ENCODE results near the gene BCL6.
"Not testable (repeated sequence)": the region's sequence is repeated elsewhere in the genome, so short reads cannot be mapped to it uniquely, and the experiment has no call there.

Gene BCL6

DNA sequence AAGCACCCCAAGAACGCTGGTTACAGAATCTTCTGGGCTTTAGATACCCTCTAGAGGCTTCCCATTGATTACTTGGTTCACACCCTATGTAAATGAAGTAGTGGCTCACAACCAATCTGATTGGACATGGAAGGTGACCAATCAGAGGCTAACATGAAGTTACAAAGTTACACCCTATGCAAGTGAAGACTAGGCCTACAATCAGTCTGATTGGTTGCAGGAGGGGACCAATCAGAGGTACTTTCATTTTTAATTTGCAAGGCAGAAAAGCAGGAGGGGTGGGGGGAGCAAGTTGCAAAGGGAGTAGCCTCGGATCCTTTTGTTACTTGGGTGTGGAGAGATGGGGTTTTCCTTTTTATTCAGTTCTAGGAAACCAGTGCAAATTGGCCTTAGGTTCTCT, 31.8 kb downstream of the BCL6 start:
- peak; percentile 45 for DNase-seq

DNA sequence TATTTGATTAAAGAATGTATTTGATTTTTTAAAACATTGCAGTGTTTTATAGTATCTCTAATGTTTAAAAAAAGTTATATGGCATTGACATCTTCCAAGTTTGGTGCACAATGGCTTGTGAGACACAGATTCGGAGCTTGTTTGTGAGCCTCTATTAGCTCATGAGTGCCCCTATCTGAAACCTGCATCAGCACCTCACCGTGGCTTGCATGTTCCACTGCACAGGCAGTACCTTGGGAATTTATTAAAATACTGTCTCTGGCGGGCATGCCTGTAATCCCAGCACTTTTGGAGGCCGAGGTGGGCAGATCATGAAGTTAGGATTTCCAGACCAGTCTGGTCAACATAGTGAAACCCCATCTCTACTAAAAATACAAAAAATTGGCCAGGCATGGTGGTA, 36.1 kb downstream of the BCL6 start:
- DNase-seq = no peak

DNA sequence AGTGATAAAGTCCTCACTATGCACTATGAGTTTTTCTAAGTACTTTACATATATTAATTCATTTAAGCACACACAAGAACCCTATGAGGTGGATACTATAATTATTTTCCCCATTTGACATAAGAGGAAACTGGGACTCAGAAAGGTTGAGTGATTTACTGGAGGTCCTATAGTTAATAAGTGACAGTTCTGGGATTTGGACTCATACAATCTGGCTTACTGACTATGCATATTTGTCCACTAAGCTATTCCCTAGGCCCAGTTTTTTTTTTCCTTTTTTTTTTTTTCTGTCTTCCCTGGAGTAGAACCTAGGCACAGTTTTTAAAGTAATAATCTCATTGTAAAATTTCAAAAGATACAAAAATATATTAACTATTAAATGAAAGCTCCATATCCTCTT, 36.6 kb downstream of the BCL6 start:
- DNase-seq = no peak

DNA sequence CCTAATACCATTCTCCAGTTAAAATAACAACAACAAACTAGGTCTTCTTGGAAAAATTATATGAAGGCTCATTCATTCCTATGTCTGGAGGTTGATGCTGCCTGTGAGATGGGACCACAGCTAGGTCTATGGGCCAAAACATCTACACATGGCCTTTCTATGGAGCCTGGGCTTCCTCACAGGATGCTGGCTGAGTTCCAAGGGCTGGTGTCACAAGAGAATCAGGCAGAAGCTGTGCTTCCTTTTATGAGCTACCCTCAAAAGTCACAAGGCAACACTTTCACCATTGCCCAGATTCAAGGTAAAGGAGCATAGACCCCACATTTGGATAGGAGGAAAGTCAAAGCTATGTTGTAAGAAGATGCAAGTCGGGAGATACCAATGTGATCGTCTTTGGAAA, 38.3 kb downstream of the BCL6 start:
- peak; percentile 17 for DNase-seq

DNA sequence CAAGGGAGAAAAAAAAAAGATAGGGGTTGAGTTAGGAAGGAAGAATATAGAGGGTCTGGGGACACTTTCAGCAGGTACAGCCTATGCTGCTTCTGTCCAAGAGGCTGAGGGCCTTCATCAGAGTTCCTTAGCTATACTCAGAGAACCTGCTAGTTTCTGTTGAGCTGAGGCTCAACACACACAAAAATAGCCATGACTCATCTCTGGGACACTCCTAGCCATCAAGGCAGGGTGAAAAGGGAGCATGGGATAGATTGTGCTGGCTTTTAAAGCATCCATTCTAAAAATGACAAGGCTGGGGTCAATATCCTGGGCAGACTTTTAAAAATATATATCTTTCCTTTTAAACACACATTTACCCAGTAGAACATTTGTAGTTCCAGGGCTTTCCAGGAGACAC, 40.1 kb downstream of the BCL6 start:
- peak; percentile 27 for DNase-seq

DNA sequence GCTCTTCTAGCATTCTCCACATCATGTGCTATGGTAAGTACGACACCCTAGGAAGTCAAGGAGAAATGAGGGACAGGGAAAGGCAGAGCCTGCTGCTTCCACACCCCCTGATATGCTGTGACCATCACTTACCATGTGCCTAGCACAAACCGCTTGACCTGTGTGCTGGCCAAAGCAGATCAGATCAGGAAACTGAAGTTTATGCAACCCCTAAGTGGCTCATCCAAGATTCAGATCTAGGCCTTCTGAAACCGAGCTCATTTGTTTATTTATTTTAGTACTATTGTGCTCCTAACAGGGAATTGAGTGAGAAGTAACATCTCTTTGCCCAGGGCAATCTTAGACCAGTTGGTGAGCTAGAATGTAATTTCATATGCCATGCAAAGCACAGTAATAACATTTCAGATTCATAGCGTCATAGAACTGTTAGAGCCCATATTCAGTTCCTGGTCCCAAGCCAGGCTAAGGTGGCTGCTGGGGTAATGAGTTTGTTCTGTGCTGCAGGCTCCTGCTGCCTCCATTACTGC, 42.7 kb downstream of the BCL6 start, which contains the start of gene RTP2:
TSS of gene RTP2 (minus strand) at position 51 of the 527 bp plus-strand sequence. CDS start 429 bp downstream, outside the sequence.
- DNase-seq = no peak

DNA sequence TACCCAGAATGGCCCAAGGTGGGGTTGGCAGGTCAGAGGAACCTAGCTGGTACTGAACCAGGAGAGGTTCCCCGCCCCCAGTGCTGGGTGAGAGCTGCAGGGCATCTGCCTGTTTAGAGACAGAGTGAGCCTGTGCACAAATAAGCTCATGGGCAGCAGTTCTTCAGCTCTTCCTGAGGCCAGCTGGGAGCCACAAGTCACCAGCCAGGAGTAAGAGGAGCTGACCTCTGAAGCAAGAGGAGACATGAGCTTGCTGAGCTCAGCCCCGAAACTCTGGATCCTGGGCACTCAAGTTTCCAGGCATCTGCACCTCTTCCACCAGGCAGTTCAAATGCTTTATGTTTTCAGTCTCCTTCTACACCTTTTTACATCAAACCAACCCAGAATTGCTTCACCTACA, 45.0 kb downstream of the BCL6 start:
- no peak for DNase-seq

DNA sequence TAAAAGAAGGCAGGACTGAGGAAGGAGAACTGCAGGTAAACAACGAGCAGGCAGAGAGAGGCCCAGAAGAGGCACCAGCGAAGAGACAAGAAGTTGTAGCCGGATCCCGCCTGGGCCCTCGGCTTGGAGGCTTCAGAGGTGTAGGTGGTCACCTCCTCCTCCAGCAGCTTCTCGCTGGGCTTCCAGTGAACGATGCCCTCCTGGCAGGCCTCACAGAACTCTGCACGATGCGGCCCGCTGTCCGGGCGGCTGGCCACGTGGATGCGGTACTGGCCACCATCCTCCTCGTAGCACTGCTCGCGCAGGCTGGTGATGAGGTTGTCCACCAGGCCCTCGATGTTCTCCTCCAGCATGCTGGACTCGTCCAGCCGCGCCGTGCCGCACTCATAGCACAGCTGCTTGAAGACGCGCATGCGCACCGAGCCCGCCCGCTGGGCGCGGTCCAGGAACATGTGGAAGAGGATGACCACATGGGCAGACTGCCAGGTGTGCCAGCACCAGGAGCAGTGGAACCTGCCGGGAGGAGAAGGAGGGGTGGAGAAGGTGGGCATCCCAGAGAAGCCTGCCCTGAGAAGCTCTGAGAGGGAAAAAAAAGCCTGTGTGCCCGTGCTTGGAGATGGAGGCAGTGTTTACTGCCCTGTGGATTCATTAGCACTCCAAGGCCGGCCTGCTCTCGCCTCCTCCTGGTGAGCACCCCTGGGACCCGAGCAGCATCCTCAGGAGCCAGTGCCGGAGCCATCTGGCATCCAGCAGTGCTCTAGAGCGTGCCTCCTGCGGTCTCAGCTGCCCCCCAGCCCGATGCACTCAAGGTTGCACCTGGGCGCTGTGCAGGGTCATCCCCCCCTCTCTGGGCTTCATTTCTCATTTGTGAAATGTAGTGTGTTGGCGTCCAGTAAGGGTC, 46.5 kb downstream of the BCL6 start:
- DNase-seq = no peak

DNA sequence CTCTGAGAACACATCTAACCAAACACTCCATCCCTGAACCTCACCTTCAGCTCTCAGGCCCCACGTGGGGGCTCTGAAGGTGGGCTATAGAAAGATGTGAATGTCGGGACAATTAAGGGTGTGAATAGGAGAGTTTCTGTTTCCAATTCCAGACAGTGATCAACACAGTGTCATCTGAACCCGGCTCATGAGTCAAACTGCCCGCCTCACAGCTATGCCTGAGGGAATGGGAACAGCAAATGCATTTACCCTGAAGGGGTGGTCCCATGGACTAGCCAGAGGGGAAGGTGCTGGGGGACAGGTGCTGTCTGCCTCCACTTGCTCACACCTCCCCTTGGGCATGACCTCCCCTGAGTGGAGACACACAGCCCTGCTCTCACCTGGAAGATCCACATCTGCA, 49.2 kb downstream of the BCL6 start:
- DNase-seq = no peak

DNA sequence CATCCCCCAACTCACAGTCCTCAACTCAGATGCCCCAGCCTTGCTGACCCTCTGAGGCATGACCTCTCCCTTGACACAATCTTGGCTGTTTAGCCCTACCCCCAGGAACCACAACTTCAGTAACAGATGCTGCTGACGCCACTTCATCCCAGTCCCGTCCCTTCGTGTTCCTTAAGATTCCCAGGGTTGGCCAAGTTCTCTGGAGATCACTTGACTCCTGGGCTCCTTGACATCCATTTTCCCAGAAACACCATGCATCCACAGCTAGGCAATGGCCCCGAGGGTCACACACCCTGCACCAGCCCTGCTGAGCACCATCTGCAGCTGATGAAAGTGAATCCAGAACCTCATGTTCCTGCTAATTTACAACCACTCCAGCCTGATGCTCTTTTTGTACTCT, 49.8 kb downstream of the BCL6 start:
- DNase-seq = no peak

DNA sequence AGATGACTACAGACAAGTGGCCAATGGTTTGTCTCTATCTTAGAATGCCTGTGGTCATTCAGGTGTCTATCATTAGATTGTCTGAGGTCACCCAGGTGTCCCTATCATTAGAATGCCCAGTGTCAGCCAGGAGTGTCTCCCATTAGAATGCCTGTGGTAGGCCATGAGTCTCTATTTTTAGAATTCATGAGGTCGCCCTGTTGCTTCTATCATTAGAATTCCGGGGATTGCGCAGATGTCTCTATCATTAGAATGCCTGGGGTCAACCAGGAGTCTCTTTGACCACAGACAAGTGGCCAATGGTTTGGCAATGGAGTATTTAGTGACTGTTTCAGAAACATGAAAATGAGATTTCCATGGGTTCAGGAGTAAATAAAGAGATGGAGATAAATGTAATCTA, 50.5 kb downstream of the BCL6 start:
- DNase-seq = peak; percentile 57

DNA sequence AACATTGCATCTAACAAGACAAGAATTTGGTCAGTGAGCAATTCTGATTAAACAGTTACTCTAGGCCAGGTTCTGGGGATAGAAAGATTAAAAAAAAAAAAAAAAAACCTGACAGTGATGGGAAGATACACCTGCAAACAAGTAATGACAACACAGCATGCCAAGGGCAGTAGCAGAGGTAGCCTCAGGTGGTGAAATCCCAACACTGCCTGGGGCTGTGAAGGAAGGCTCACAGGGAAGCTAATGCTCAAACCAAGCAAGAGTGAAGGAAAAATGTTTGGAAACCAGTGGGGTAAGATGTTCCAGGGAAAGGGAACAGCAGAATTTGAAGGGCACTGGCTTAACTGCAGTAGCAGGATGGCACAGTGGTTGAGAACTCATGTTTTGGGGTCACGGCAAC, 51.8 kb downstream of the BCL6 start:
- no peak for DNase-seq

DNA sequence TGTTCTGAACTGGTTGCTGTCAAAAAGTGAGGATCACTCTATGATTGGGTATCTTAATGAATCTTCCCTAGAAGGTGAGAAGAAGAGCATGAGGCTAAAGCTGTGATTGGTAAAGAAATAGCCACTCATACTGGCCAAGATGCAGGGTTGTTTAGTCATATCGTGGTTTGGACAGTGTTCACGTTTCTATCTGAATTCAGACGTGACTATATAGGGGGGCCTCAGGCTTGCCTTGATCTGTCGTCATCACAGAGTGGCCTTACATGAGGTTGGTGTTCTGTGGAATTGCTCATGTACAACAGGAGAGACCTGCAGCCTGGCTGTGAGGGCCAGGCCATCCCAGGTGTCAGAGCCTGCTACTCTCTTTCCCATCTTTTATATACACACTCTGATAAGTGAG, 55.3 kb downstream of the BCL6 start:
- peak; percentile 27 for DNase-seq

DNA sequence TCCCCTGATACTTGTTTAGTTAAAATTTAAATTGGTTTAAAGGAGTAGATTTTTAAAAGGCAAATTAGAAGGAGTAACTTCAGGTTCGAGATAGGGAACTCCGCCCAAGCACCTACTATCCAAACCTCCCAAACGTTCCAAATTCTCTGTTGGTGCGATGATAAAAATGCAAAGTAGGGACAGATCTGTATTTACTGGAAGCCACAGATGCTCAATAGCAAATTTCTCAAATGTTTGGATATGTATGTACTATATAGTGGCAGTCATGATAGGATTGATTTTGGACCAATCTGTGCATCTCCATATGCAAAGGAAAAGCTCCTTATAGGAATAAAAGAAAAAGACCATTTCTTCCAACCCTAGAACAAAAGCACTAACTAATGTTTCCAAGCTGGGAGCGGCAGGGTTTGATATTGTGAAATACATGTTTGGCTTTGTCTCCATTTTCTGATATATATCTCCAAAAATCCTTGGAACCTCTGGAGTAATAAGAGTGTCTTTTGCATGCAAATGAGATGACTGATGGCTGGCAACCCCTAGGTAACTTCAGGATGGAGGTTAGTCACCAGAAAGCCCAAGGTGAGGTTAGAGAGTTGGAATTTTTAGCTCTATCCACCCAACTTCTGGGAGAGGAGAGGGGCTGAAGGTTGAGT, 58.5 kb downstream of the BCL6 start:
- no peak for DNase-seq

DNA sequence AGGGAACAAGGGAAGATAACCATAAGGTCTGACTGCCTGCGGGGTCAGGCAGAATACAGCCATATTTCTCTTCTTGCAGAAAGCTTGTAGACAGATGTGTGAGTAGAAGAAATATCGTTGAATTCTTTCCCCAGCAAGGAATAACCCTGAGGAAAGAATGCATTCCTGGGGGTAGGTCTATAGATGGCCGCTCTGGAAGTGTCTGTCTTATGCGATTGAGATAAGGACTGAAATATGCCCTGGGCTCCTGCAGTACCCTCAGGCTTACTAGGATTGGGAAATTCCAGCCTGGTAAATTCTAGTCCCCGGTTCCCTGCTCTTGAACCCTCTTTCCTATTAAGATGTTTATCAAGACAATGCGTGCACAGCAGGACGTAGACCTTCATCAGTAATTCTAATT, 59.3 kb downstream of the BCL6 start:
- DNase-seq = no peak

DNA sequence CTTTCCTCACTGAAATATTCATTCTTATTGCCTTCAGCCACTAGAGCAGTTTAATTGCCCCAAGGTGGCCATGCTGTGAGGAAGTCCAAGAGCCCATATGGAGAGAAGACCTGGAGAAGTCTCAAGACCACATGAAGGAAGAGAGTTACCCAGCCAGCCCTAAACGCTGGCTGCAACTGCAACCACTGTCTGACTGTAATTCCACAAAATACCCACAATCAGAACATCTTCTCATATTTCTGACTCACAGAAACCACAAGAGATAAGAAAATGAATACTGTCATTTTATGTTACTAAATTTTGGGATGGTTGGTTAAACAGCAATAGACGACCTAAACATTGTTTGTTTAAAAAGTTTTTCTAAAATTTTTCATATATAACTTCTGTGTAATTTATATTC, 60.4 kb downstream of the BCL6 start:
- peak; percentile 49 for DNase-seq

DNA sequence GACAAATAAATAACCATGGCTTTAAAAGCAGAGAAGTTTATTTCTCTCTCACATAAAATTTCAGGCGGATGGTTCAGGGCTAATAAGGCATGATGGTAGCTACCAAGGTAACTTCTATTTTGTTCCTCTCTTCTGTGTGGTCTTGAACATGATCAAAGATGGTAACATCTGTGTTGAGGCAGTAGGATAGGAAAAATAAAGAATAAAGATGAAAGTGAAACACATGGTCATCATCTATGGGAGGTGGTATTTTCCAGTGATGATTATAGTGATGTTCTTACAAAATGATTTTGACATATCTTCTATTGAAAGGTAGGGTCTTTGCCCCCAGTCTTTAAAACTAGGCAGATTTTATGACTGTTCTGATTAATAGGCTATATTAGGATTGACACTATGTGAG, 60.8 kb downstream of the BCL6 start:
- no peak for DNase-seq

DNA sequence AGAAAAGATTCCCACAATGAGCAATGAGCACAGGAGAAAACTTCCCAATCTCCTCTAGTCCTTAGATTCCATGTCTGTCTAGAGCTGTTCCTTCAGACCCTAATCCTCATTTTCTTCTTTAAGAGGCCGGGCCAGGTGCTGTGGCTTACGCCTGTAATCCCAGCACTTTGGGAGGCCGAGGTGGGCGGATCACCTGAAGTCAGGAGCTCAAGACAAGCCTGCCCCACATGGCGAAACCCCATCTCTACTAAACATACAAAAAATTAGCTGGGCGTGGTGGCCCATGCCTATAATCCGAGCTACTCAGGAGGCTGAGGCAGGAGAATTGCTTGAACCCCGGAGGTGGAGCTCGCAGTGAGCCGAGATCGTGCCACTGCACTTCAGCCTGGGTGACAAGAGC, 63.5 kb downstream of the BCL6 start:
- DNase-seq = not testable (repeated sequence)

DNA sequence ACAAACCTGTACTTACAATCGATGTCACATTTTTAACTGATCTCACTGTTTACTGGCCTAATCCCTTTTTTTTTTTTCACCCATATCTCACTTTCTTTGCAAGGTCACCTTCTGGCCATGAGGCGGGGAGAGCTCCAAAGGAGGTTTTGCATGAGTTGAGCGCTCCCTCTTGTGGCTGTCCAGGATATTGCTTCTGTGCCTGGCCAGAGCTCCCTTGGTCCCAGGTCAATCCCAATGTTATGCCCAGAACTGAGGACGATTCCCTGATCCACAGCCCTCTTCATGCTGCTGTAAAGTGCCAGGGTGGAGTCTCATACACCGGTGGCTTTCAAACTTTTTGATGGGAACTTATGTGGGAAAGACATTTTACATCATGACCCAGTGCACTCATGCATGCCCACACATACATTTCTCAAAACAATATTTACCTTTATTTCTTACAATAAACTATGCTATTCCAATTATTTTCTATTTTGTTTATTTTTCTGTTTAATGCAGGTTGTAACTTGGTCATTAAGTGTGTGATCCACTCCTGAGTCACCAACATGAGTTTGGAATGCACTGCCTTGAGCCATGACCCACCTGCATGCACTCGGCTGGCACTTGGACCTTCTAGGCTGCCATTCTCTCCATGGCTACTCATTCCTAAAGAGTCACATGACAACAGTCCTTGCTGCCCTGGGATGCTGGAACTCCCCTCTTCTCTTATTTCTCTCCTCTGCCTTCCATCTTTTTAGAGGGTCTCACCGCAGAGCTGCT, 65.5 kb downstream of the BCL6 start:
- DNase-seq = peak; percentile 67

DNA sequence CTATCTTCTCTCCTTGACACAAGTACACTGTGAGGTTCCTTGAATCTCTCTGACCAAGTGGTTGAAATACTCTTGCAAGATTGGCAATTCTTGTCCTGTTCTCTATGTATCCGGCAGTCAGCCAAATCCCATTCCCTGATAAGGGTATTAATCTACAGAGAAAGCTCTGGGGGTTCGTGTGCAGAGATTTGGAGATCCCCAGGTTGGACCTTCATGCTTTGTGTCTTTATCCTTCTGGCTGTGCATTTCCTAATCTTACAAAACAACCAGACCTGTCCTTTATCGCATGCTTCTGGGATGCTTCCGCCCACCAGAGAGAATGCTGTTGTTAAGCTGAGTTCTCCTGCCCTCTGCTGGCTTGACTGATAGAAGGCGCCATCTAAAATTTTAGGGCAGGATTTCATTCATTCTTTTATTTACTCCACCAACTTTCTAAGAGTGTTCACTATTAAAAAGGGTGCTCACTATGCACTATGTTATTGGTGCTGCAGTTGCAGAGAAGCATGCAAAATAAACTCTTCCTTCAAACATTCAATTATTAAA, 66.5 kb downstream of the BCL6 start:
- peak; percentile 61 for DNase-seq

DNA sequence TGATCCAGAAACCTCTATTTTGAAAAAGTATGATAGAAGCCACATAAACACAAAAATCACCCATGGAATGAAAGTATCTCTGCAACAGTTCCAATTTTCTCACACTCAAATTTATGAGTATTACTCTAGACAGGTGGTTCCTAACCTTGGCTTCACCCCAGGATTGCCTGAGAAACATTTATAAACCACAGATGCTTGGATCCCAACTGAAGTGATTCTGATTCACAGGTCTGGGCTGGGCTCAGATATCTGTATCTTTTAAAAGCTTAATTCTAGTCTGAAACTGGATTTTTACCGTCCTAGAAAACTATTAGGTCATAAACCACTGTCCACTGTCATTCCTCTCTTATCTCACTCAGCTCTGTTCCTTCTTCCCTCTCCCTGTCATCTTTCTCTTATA, 67.7 kb downstream of the BCL6 start:
- no peak for DNase-seq

DNA sequence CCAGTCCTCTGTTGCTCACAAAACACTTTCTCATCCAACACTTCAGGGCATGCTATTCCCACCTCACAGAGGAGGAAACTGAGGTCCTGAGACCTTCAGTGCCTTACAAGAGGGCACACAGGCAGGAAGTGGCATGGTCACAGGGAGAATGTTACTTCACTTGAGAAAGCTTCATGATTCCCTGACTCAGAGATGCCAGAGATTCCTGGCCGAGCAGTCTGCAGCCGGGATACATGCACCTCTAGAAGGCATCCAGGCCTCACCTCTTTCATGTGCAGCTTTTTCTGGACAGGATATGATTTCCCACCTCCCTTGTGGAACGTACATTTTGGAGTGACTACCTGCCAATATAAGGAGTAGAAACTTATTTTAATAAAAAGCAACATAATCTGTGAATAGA, 72.3 kb downstream of the BCL6 start:
- DNase-seq = no peak

Measured in fibroblast of skin of back (primary cell).